GM18870 (cell line): Measurements from ENCODE around the gene ROBO2.

Source experiments
- ATAC-seq: cut with Tn5 transposase; IDR thresholded peaks from one replicate; pipeline ENCODE4 v1.9.1; 2021; ENCODE audit warnings: moderate library complexity; ENCODE audit not compliant: unreplicated experiment

ROBO2 gene

GRCh38 chr3:77626157-77626556, 586.3 kb downstream of the ROBO2 start:
- no peak for ATAC-seq

GRCh38 chr3:77648214-77648613, 608.3 kb downstream of the ROBO2 start:
- no peak for ATAC-seq

DNA sequence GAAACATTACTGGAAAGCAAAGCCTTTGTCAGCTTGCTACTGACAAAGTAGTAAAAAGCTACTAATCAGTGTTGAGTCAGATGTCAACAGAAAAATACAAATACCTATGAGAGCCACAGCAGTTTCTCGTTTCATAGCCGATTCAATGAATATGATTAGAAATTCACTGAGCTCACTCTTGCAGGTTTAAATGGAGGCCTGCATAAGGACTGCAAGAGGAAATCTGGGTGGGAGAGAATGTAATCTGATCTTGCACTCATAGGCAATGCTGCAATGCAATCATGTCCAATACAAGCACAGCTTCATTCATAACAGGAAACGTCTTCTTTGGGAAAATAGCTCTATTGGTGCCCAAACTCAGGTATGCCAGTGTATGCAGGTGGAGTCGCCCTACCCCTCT, 608.8 kb downstream of the ROBO2 start:
- ATAC-seq, result no peak

DNA sequence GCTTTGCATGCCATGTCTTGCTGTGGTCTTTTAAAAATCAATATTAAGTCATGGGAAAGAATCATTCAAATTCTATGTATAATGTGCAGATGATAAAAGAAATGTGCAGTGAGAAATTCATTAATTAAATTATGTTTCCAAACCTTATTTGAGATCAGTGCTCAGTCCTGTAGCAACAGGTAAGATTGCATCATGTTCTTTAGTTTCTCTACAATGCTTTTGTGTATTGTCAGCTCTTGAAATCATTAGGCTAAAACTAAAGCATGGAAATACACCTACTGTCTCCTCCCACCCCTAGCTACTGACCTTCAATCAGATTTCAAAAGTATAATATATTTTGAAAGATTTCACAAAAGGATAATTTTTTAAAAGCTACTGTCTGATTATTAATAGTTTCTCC, 612.7 kb downstream of the ROBO2 start:
- no peak for ATAC-seq

DNA sequence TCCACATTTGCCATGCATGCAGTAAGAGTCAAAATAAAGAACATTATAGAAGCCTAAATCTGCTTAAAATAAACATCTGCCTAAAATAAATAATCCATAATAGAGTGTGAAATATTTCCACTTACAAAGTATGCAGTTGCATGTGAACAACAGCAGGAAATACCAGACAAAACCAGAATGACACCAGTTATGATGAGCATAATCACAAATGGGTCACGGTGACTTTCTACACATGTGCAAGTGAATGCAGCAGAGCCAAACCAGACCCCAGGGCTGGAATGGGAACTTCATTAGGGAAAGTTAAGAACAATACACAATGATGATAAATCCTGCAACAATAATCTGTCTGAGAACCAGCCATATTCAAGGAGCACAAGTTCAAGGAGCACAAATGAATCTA, 615.5 kb downstream of the ROBO2 start:
- ATAC-seq, result no peak

DNA sequence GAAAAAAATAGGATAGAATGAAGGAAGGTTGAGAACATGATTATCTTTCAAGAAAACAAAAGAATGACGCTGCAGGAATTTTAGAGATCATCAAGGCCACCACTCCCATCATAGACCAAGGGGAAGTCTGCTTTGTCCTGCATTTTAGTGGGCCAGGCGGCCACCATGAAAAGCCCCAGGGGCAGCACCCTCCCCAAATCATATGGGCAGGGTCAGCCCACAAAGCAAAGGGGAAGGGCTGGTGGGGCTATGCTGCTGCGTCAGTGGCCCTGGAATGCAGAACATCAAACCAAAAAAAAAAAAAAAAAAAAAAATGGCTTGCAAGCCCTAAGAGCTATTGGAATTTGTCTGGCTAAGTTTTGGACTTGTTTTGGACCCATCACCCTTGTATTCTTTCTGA, 620.8 kb downstream of the ROBO2 start:
- no peak for ATAC-seq

GRCh38 chr3:77667901-77668300, 628.0 kb downstream of the ROBO2 start:
- no peak for ATAC-seq

GRCh38 chr3:77668376-77668775, 628.5 kb downstream of the ROBO2 start:
- no peak for ATAC-seq

DNA sequence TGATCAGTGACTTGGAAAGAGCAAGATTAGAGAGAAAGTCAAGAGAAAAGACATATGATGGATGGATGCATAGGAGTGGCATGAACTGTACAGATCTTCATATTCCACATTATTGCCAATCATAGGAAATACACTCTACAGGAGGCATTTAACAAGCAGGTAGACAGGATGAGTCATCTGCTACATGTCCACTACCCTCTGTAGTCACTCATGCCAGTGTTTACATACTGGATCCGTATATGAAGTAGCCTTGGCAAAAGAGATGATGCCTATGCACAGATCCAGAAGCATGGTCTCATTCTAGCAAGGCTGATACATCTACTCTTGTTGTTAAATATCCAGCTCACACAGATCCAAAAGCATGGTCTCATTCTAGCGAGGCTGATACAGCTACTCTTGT, 632.1 kb downstream of the ROBO2 start:
- ATAC-seq, result no peak

DNA sequence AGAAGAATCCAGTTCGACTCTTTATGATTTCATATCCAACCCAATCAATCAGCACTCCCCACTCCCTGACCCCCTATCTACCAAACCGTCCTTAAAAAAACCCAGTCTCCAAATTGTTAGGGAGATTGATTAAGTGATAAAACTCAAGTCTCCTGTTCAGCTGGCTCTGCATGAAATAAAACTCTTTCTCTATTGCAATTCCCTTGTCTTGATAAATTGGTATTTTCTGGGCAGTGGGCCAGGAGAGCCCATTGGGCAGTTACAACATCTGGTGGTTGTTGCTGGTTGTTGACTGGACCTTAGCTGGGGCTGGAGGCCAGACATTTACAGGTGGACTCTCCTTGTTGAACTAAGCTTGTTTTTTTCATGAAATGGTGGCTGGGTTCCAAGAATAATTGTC, 642.3 kb downstream of the ROBO2 start:
- ATAC-seq, result no peak

DNA sequence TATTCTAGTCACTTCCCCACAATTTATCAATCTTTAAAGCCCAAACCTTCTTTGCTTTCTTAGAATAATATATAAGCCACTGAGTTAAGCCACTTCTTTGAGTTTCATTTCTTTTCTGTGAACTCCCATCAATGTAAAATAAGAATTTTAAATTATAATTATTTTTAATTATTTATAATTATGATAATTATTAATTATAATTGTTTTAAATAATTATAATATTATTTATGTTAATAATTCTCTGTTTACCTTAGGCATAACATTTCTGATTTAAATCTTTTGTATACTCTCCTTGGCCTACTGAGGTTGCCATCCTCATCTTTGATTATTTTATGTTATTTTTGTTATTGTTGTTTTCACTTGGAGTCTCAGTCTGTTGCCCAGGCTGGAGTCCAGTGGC, 644.2 kb downstream of the ROBO2 start:
- ATAC-seq, result no peak

GRCh38 chr3:77685713-77686112, 645.8 kb downstream of the ROBO2 start:
- ATAC-seq, result no peak

- ATAC-seq, result no peak
Measured at GRCh38 chr3:77686560-77686959, 646.7 kb downstream of the ROBO2 start.

DNA sequence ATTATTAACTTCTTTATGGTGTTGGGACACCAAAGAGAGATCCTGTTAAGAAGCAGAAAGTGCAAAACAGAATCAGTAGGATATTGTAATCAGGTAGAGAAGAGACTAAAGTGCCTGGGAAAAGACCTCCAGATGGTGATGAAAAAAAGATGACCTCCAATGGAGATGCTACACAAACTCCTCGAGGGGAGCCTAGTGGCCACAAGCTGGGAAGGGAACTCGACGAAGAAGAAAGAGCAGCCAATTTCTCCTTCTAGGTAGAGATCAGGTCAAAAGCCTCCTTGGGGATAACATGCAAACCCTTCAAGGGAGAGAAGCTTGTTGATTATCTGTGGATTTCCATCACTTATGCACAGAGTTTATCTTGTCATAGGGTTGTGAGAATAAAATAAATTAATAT, 647.6 kb downstream of the ROBO2 start:
- ATAC-seq, result no peak

DNA sequence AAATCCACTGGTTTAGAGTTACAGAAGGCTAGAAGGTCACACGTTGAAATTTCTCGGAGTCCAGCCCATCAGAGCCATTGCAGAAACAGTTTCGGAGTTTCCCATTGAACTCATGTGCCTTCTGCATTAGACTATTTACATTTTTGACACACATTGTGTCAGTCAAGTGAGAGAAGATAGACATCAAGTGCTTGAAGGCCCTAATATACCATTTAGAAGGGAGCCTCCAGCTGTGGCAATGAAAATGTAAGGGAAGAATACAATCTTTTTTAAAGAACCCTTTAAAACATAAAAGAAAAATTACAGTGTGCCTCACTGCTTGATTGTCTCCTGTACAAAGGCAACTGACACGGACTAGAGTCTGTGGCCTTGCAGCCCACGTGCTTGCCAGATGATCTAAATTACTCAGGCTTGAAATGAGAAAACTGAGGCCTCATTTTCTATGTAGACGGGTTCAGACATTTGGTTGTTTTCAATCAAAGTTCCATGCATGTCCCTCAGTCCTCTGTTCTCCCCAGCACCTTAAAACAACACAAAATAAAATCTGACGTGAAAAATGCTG, 650.5 kb downstream of the ROBO2 start:
- ATAC-seq, result no peak

GRCh38 chr3:77693147-77693546, 653.2 kb downstream of the ROBO2 start:
- no peak for ATAC-seq

DNA sequence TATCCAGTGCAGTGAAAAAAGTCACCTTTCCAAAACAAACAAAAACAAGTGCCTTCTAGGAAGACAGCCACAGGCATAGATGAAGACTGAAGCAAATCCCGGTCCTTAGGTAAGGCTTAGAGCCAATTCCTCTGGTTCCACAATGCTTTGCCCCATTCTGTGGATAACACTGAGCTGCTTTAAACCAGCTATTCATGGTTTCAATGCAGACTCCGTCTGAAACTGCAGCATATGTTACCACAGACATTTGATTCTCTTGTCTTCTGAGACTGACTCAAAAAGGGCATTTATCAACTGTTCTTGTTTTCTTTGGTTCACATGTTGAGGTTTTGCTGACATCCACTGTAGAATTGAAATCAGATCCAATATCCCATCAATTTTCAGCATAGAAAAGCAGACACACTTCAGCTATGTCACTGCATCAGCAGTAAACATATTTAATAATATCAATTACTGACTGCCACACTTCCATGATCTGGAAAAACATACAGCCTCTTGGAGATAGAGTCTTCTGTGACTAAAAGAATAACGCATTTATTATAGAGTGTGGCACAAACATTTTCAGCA, 659.3 kb downstream of the ROBO2 start:
- ATAC-seq, result no peak
